NCI-H1417 treated with DMSO at 0.1 percent for 48 hours (cell line): ENCODE measurements around the gene BDP1.
"Not testable (repeated sequence)": the region's sequence is repeated elsewhere in the genome, so short reads cannot be mapped to it uniquely, and the experiment has no call there.

Experiments used
- DNase-seq: peaks from one replicate; lab custom pipeline; 2025; lab: John Stamatoyannopoulos, UW

BDP1 gene

GRCh38 chr5:71455427-71456361, at the start of gene BDP1:
TSS of gene BDP1 (plus strand) at chr5:71455651. CDS start at chr5:71455878, 227 bp downstream.
- DNase-seq = peak; percentile 53

GRCh38 chr5:71410088-71410487, 45.4 kb upstream of the BDP1 start:
- DNase-seq = not testable (repeated sequence)

- not testable (repeated sequence) for DNase-seq
Measured at GRCh38 chr5:71415626-71416025, 39.8 kb upstream of the BDP1 start.

GRCh38 chr5:71418026-71418425, 37.4 kb upstream of the BDP1 start:
- DNase-seq = not testable (repeated sequence)

- DNase-seq = not testable (repeated sequence)
Measured at GRCh38 chr5:71421278-71421677, 34.2 kb upstream of the BDP1 start.

GRCh38 chr5:71423896-71424295, 31.6 kb upstream of the BDP1 start:
- DNase-seq = not testable (repeated sequence)

- DNase-seq = not testable (repeated sequence)
Measured at GRCh38 chr5:71426686-71427474, 28.6 kb upstream of the BDP1 start.

- DNase-seq = not testable (repeated sequence)
Measured at GRCh38 chr5:71432410-71432809, 23.0 kb upstream of the BDP1 start.

- not testable (repeated sequence) for DNase-seq
Measured at GRCh38 chr5:71434825-71435224, 20.6 kb upstream of the BDP1 start.

- not testable (repeated sequence) for DNase-seq
Measured at GRCh38 chr5:71441564-71441963, 13.9 kb upstream of the BDP1 start.

- not testable (repeated sequence) for DNase-seq
Measured at GRCh38 chr5:71443891-71444290, 11.6 kb upstream of the BDP1 start.

- not testable (repeated sequence) for DNase-seq
Measured at GRCh38 chr5:71445015-71445414, 10.4 kb upstream of the BDP1 start.

GRCh38 chr5:71445523-71446152, 9.8 kb upstream of the BDP1 start:
- not testable (repeated sequence) for DNase-seq

- DNase-seq = not testable (repeated sequence)
Measured at GRCh38 chr5:71446540-71447216, 8.8 kb upstream of the BDP1 start.

- DNase-seq = not testable (repeated sequence)
Measured at GRCh38 chr5:71447218-71447808, 8.1 kb upstream of the BDP1 start.

- no peak for DNase-seq
Measured at GRCh38 chr5:71452876-71453275, 2.6 kb upstream of the BDP1 start.

- DNase-seq = no peak
Measured at GRCh38 chr5:71454913-71455312, 538 bp upstream of the BDP1 start.

- DNase-seq = no peak
Measured at GRCh38 chr5:71456362-71456743, 902 bp downstream of the BDP1 start.

GRCh38 chr5:71457106-71457505, 1.7 kb downstream of the BDP1 start:
- no peak for DNase-seq

- no peak for DNase-seq
Measured at GRCh38 chr5:71460693-71461092, 5.2 kb downstream of the BDP1 start.

GRCh38 chr5:71461360-71461759, 5.9 kb downstream of the BDP1 start:
- DNase-seq = no peak
